Stimulated activated CD4-positive, alpha-beta T cell treated with anti-CD3 and anti-CD28 coated beads, Interleukin-4, amount 100 ng/mL, for 48 hours (primary cell): ENCODE measurements around the gene TESK2.
"Not testable (repeated sequence)": the region's sequence is repeated elsewhere in the genome, so short reads cannot be mapped to it uniquely, and the experiment has no call there.

Experiments used
- DNase-seq, 2 donors: peaks; one replicate each; pipeline ENCODE4 v3.0.0-alpha.2; 2020; ENCODE audit warnings: low read depth in 2 of 2

The TESK2 gene

DNA sequence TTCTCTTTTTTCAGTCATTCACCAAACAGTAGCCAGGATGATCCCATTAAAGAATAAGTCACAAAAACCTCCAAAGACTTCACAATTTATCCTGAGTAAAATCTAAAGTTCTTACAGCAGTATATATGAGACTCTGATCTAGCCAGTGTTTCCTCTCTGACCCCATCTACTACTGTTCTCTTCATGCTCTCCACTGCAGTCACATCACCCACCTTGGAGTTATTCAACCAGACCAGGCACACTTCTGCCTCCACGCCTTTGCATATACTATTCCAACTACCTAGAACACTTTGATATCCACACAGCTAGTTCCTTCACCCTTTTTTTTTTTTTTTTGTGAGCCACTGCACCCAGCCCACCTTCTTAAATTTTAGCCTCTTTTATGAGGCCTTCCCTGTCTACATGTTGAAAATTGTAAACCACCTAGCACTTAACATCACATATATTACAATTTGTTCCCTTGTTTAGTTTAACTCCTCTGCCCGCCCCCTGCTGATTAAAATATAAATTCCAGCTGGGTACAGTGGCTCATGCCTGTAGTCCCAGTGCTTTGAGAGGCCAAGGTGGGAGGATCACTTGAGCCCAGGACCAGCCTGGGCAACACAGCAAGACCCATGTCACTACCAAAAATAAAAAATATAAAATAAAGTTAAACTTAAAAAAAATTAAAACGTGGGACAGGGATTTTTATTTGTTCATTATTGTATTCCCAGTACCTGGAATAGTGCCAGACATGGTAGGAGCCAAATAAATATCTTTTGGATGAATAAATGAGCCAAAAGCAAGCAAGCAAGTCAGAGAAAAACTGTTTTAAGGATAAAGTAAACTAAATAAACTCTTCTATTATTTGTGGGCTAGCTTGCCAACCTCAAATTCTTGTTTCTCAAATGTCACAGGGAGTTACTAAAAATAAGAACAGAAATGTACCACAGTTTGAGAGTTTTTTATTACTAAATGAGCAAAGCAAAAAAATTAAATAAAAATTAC, 115.6 kb downstream of the TESK2 start:
- no peak for DNase-seq

DNA sequence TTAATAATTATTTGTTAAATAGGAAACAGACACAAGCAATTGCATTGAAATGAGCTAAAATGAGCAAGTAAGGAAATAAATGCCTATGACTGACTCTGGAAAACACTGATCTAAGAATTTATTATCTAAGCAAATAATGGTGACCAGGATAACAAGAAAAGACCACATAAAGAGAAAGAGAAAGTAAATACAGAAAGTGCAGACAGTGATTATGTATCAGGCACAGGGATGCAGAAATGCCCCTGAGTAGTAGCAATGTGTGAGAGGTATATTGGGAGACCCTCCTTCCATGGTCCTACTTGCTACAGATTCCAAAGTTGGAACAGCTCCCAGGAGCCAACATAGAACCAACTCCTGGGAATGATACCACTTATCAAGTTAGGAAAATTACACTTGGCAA, 117.4 kb downstream of the TESK2 start:
- no peak for DNase-seq

DNA sequence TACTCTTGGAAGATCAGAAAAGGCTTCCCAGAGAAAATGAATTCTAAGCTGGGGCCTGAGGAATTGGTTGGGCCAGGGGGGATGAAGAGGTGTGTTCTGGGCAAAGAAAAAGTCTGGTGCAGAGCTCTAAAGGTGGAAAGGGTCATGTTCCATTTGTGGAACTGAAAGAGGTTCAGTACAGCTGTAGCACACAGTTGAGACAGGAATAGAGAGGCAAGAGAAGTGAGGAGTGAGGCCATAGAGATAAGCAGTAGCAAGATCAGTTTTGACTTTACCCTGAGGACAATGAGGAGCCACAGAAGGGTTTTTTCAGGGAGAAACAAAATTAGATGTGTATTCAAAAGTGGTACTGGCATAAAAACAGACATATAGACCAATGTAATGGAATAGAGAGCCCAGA, 120.4 kb downstream of the TESK2 start:
- no peak for DNase-seq

DNA sequence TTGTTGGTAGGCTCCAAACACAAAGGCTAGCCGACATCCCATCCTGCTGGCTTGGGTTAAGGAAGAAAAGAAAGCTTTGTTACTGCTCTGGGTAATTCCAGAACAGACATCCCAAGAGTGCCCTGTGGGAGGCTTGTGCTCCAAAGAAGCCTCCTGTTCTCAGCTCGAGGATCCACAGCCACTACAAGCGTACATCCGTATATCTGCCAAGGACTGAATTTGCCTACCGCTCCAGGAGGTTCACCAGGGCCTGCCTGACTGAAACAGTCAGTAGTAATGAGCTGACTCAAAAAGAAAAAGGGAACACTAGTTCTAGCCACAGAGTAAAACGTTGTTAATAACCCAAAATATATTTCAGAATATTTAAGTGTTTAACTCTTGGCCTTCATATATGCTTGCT, 125.9 kb downstream of the TESK2 start:
- no peak for DNase-seq

DNA sequence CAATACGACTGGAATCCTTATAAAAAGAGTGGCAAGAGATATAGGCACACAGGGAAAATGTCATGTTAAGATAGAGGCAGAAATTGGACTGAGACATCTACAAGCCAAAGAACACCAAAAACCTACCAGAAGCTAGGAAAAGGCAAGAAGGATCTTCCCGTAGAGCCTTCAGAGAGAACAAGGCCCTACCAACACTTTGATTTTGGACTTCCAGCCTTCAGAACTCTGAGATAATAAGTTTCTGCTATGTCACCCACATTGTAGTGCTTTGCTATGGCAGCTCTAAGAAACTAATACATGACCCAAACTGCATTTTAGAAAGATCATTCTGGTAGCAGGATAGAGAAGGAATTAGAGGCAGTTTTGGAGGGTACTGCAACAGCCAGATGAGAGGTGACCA, 126.7 kb downstream of the TESK2 start:
- DNase-seq = no peak

DNA sequence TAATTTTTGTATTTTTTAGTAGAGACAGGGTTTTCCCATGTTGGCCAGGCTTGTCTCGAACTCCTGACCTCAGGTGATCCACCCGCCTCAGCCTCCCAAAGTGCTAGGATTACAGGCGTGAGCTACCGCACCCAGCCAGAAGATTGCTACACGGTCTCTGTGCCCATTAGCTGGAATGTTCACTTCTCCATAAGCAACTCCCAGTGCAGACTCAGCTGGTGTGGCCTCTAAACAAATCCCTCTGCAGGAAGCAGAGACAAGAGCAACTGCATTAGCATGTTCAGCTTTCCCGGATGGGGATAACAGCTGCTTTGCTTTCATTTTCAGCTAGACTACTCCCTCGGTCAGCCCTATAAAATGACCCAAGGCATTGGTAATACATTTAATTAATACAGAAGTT, 130.0 kb downstream of the TESK2 start:
- DNase-seq = not testable (repeated sequence)

DNA sequence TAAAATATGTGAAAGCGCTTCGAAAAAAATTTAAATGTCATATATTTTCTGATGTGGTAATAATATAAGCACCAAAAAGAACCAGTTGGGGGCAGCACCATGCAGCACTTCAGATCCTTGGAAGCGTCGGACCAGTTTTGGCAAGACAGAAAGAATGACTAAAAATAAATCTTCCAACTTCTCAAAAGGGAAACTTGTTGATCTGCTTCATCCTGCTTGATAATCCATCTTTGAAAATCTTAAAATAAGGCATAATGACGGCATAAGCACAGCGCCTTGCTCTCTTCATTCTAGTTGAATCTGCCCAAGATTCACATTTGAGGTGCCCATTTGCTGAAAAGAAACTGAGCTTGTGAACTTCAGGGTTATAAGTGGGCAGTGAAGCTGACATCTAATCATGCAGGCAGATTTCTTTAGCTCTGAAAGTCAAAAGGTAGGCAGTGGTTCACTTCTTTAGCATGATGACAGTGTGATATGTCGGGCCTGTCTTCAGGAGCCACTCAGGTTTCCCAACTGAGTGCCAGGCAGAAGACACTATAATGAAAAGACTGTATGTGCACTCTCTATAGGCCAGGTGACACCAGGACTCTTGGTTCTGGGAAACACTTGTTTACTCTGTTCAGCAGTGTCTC, 131.0 kb downstream of the TESK2 start:
- DNase-seq = peak; percentile 28 to 47

DNA sequence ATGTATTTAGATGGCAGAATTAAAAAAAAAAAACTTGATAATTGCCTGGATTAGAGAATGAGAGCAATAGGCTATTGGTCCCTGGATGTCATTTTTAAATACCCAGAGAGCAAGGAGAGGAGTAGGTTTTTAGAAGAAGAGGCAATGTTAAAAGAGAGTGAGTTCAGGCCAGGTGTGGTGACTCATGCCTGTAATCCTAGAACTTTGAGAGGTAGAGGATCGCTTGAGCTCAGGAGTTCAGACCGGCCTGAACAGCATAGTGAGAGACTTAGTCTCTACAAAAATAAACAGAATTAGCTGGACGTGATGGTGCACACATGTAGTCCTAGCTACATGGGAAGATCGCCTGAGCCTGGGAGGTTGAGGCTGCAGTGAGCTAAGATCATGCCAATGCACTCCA, 134.8 kb downstream of the TESK2 start:
- DNase-seq = no peak

DNA sequence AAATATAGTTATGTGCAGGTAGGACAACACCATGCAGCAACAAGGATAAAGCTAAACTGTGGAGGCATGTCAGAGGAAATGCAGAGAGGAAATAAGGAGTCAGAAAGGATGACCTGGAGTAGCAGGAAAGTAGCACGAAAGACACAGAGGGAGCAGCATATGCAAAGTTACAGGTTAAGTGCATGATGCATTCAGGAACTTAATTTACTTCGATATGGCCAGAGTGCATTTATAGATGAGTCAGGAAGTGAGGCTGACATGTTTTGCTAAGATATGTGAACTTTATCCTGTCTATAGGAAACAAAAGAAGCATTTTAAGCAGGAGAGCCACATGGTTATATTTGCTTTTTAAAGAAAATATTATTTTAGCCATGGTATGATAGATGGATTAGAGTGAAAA, 135.3 kb downstream of the TESK2 start:
- no peak for DNase-seq

DNA sequence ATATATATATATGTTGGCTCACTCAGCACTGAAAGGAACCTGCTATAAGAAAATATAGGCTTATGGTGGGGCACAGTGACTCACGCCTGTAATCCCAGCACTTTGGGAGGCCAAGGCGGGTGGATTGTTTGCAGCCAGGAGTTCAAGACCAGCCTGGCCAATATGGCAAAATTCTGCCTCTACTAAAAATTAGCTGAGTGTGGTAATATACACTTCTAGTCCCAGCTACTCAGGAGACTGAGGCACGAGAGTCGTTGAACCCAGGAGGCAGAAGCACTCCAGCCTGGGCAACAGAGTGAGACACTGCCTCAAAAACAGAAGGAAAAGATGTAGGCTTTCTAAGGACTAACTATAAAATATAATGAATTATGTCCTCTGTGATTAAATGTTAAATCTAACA, 136.1 kb downstream of the TESK2 start:
- no peak for DNase-seq

DNA sequence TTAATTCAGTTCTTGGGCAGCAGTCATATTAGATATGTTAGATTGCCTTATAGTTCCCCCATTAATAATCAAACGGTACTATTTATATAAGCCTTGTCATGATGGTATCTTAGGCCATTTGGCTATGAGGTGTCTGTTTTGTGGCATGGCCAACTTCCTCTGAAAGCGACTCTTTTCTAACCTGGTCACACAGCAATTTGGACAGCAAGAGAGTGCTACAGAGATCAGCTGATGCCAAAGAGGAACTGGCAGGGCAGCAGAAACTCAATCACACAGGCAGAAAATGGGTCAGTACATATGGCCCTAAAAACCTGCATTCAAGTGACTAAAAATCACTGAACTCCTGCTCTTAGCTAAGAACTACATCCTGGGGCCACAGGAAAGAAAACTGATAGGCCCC, 137.3 kb downstream of the TESK2 start:
- DNase-seq = no peak

DNA sequence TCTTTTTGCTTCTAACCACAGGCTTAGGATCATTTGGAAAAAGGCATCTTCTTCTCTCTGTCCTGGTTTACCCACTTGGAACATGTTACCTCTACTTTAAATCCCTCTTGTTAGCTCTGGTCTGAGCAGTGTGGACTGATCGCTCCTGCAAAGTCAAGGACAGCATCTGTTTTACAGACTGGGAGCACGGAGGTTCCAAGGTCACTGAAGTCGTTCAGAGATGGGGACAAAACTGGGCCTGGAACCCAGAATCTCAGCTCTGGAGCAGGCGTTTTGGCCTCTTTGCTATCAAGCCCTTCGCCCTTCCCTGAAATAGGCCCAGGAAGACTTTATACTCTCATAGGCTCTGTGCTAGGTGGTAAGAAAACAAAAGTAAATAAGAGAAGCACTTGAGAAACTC, 139.5 kb downstream of the TESK2 start:
- no peak for DNase-seq

DNA sequence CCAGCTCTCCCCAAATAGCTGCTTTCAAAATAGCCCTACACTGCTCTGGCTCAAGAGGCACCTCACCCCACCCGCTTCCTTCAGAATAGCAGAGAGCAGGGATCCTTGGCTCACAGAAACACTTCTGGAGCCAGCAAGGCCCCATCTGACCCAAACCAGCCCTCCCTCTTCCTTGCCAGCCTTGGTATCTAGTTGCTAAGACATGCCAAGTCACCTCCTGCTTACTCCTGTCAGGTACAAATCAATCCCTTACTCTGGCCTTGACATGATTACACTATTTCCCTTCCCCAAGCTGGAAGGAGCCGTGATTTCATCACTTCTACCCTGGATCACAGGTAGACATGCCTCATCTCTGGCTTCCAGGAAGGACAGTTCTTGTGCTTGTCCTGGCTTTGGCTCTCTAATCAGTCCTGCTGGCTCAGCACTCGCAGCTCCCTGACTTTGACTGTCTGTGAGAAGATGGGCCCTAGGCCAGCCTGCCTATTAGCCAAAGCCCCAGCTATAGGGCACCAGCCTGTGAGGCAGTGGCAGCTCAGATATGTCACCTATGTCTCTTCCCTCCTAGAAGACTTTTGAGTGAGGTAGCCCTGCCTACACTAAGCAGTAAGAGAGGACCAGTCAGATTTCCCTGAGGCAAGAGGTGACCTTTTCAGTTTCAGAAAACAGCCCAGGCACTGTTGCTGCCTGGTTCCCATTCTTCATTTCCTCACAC, 141.8 kb downstream of the TESK2 start:
- no peak for DNase-seq

DNA sequence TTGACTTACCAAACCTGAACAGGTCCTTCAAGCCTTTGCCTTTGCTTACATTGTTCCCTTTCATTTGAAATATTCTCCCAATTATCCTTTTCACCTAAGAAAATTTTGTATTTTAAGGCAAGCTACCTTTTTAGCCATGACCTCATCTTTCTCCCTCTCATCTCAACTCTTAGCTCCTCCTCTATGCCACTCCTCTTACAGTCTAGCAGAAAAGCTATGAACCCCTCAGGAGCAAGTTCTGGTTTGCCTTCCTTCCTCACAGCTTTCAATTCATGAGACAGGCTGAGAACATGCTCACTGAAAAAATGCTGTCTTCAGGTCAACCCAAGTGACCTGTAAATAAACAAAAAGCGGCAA, 142.4 kb downstream of the TESK2 start:
- DNase-seq = no peak

DNA sequence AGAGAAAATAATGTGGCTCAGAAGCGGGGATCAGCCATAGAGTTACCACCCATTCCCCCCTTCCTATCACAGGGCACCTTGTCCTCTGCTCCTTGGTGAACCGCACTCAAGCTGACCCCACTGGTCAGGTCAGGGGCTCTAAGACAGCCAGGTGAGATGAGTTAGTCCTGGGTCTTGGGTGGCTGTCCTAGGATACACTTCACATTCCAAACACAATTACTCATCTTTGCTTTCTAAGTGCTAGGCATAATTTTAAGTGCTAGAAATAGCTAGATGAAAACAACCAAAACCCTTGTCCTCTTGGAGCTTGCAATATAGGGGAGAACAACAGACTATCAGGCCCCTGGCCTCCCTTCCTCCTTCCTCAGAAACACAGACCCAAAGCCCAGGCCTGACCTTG, 142.9 kb downstream of the TESK2 start:
- DNase-seq = no peak

DNA sequence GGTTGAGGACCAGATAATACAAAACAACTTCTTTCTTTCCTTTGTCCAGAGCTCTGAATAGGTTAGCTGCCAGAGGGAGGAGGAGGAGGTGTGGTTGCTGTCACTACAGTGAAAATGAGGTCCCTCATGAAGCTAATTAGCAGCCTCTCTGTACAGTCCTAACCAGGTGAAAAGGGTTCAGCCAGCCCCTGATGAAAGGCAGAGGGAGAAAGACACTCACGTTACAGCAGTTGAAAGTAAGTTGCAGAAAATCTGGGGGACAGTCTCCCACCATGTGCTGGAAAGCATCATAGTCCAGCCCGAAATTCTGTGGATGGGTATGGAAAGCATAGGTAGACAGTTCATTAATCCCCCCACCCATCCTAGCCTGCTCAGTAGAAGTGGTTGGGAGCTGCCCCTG, 144.5 kb downstream of the TESK2 start:
- DNase-seq = no peak

DNA sequence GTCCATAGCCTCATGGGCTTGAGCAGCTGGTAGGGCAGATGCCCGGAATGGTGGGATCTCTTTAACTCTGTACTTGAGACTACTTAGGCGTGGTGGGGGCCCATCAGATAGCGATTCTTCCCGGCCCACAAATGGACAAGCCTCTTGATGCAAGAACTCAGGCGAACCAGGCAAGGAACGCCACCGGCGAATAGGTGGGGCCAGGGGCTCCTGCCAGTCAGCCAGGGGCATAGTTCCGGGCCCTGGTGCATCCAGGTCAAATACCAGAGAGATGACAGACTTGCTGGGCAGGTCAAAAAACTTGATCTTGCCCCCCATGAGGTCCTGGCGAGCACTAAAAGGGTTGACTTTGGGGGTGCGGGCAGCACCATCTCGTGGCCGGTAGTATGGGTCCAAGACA, 145.9 kb downstream of the TESK2 start:
- DNase-seq = no peak

DNA sequence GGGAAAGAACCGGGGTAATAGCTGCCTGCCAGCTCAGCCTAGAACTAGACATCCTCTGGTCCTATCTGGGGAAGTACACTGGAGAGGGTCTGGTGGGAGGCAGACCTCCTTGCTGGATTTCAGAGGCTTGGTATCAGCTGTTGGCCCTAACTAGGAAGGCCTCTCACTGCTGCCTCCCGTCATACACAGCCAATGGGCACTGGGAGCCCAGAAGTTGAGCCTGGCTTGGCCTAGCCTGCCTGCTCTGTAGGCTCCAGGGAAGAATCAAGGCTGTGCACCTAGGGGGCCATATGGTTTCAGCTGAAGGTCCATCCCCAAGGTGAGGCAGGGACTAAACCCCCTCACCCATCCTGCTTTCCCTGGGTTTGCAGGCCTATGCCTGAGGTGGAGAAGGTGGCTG, 146.5 kb downstream of the TESK2 start:
- no peak for DNase-seq

DNA sequence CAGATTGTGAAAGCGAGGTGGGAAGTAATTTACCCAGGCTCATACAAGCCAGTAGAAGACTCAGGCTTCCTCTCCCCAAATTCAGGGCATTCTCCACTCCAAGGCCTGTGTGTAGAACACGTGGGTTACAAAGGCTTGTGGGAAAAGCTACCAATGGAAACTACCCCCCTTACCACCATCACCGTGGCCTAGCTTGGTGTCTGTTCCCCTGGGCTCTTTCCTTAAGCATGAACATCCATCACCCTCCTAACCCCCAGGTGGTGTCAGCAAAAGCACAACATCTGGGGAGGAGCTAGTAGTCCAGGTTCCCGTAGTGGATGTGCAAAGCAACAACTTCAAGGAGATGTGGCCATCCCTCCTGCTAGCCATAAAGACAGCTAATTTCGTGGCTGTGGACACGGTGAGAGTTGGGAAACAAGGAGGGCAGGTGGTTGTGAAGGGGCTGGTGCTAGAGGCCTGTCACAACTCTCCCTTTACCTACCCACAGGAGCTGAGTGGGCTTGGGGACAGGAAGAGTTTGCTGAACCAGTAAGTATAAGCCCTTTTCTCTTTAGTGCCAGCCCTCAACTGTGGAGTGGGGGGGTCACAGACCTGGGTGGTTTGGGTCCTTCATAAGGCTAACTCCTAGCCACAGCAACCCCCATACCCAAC, 150.0 kb downstream of the TESK2 start:
- no peak for DNase-seq

DNA sequence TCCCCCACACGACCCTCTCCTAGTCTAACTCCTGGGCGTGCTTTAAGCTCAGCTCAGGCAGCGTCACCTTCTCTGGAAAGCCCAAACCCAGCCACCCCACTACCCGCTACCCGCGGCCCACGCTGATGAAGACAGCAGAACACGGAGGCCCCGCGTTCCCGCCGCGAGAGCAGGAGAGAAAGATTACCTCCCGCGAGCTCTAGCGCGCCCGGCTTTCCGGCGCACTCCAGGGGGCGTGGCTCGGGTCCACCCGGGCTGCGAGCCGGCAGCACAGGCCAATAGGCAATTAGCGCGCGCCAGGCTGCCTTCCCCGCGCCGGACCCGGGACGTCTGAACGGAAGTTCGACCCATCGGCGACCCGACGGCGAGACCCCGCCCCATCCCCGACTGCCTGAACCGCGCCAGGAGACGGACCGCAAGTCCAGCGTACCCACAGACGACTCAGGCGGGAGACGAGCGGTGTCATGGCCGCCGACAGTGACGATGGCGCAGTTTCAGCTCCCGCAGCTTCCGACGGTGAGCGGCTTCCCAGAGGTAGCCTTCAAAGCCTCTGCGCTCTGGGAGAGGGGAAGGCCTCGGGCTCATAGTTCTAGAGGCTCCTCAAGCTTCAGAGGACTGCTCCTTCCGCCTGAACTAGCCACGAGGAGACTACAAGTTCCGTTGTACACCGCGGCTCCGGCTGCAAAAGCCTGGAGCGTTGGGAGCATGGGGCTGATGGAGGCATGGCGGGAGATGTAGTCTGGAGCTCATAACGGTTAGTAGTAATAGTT, 151.0 kb downstream of the TESK2 start, which contains the start of the genes MUTYH and TOE1:
MUTYH (minus strand) TSS at position 652 of the 770 bp plus-strand sequence. CDS start 5,935 bp downstream, outside the sequence.
TOE1 (plus strand) TSS at position 382 of the 770 bp plus-strand sequence; CDS start at position 465, 83 bp downstream.
- DNase-seq = peak; percentile 91 to 97
